ENCODE data around the gene GOLGA8R. TPM values are rescaled to one million over a fixed set of nuclear protein-coding genes. Genes with fewer than 3 reads are reported as not detected.

Gene GOLGA8R
- total RNA-seq, 1 donor from 2014 or later, result 8.3 TPM

Small RNA genes lying within 50 kb of the gene (small RNA-seq; reads per million reads assigned to genes)
- gene AC019322.2 (ENCODE audit: low replicate concordance) (not detected), gene RF00019 (ENCODE audit: low replicate concordance) (not detected), gene RF00096 (ENCODE audit: low replicate concordance) (not detected), gene RN7SL196P (ENCODE audit: low replicate concordance) (not detected)

Other genes starting within 250 kb of the GOLGA8R start
- 1.4 TPM for gene CHRFAM7A, start 20.7 kb downstream of the GOLGA8R start, total RNA-seq
- gene GOLGA8Q, start 137.8 kb upstream of the GOLGA8R start, total RNA-seq, result 4.7 TPM
- gene GOLGA8H, start 189.8 kb upstream of the GOLGA8R start, total RNA-seq, result 1.2 TPM